Effector memory CD8-positive, alpha-beta T cell (primary cell): Measurements from ENCODE around the gene MYO10.

Source experiments
- ATAC-seq: fragments of 150-1000 bp; cut with Tn5 transposase; replicated peaks from 2 replicates; pipeline ENCODE4 v1.10.0; 2021; ENCODE audit warnings: mild to moderate bottlenecking, moderate library complexity
- DNase-seq, 3 experiments: peaks; one replicate each; pipeline ENCODE4 v3.0.0; 2021
- H3K27ac Mint-ChIP-seq, 2 donors: one replicate each; pipeline ENCODE4 v1.8.0; 2022; ENCODE audit warnings: mild to moderate bottlenecking in 2 of 2, mixed read lengths in 2 of 2, moderate library complexity in 2 of 2
- H3K27me3 Mint-ChIP-seq, 2 donors: one replicate each; pipeline ENCODE4 v1.8.0; 2022; ENCODE audit warnings: mixed read lengths in 2 of 2
- H3K36me3 Mint-ChIP-seq: one replicate; pipeline ENCODE4 v1.8.0; 2022; ENCODE audit warnings: mild to moderate bottlenecking, moderate library complexity, mixed read lengths; ENCODE audit not compliant: insufficient read depth
- H3K4me1 Mint-ChIP-seq, 2 donors: one replicate each; pipeline ENCODE4 v1.8.0; 2022; ENCODE audit warnings: low read depth in 2 of 2, mixed read lengths in 2 of 2
- H3K4me3 Mint-ChIP-seq, 2 donors: one replicate each; pipeline ENCODE4 v1.8.0; 2022; ENCODE audit warnings: mild to moderate bottlenecking in 2 of 2, mixed read lengths in 2 of 2, moderate library complexity in 2 of 2
- H3K9me3 Mint-ChIP-seq, 2 donors: one replicate each; pipeline ENCODE4 v1.8.0; 2022; ENCODE audit warnings: mixed read lengths in 2 of 2

Gene MYO10

GRCh38 chr5:16618138-16618897 lies 317.8 kb downstream of the MYO10 start:
- Mint-ChIP-seq H3K4me1 (peaks cover 11 to 12% of the 10 kb centered on the region in 2 donors), H3K27ac (no peak overlapping the region), H3K4me3 (no peak overlapping the region), H3K27me3 (no peaks in the 10 kb centered on the region), H3K9me3 (no peaks in the 10 kb centered on the region), H3K36me3 (peaks cover 10% of the 10 kb centered on the region)
- ATAC-seq (no peak), DNase-seq (no peak)

- ATAC-seq (peak; percentile 34), DNase-seq (peak; percentile 22 to 40 (median 36))
- no peak overlapping the region for H3K4me3 Mint-ChIP-seq
Measured at GRCh38 chr5:16617274-16617968, 318.7 kb downstream of the MYO10 start.

GRCh38 chr5:16616536-16617273 lies 319.4 kb downstream of the MYO10 start, which contains the start of gene RETREG1:
Gene RETREG1, minus strand, starts transcription at chr5:16616997. Its CDS starts 26 bp downstream, at chr5:16616971.
- Mint-ChIP-seq H3K27me3 (no peaks in the 10 kb centered on the region), H3K4me1 (peaks cover 12 to 13% of the 10 kb centered on the region in 2 donors), H3K36me3 (peaks cover 10% of the 10 kb centered on the region), H3K9me3 (no peaks in the 10 kb centered on the region), H3K27ac (peak within 1 kb of the TSS in 1 of 2 donors; percentile 90), H3K4me3 (no peak within 1 kb of the TSS)
- ATAC-seq (peak; percentile 83), DNase-seq (peak; percentile 70 to 79 (median 74))

More at GRCh38 chr5:16617274-16617968, 318.7 kb downstream of the MYO10 start:
- Mint-ChIP-seq H3K27ac (no peak overlapping the region), H3K9me3 (no peaks in the 10 kb centered on the region), H3K4me1 (peaks cover 12 to 13% of the 10 kb centered on the region in 2 donors), H3K36me3 (peaks cover 10% of the 10 kb centered on the region), H3K27me3 (no peaks in the 10 kb centered on the region)

GRCh38 chr5:16615741-16616535 lies 320.1 kb downstream of the MYO10 start:
- Mint-ChIP-seq H3K27ac (peak overlapping the region in 1 of 2 donors; percentile 90), H3K9me3 (no peaks in the 10 kb centered on the region), H3K27me3 (no peaks in the 10 kb centered on the region), H3K4me3 (no peak overlapping the region), H3K4me1 (peaks cover 12 to 16% of the 10 kb centered on the region in 2 donors), H3K36me3 (peaks cover 10% of the 10 kb centered on the region)
- DNase-seq (peak in 2 of 3 experiments; percentile 1), ATAC-seq (no peak)

- H3K27ac Mint-ChIP-seq = no peak overlapping the region
- H3K27me3 Mint-ChIP-seq = no peaks in the 10 kb centered on the region
- no peak for DNase-seq
- no peaks in the 10 kb centered on the region for H3K9me3 Mint-ChIP-seq
- H3K4me3 Mint-ChIP-seq = no peak overlapping the region
- H3K36me3 Mint-ChIP-seq = peaks cover 3% of the 10 kb centered on the region
- peaks cover 14 to 22% of the 10 kb centered on the region in 2 donors for H3K4me1 Mint-ChIP-seq
- ATAC-seq = no peak
Measured at GRCh38 chr5:16612007-16612406, 324.1 kb downstream of the MYO10 start.
